Measurements from ENCODE around the gene EIF4H.

GRCh38 chr7:74182453-74183090 is 8.4 kb downstream of the EIF4H start:
- TF ChIP-seq CTCF (conservative IDR thresholded peaks at IDR 0.05) (no peak), EZH2 (IDR thresholded peaks at IDR 0.05; ENCODE audit: low read depth) (no peak)

All from PC-9 (cell line).